ENCODE measurements around the gene GBA2. TPM values are rescaled to one million over a fixed set of nuclear protein-coding genes. Genes with fewer than 3 reads are reported as not detected.

Gene GBA2
- total and polyA plus RNA-seq, 2 experiments from 2014 or later = 135 to 157 TPM

DNA sequence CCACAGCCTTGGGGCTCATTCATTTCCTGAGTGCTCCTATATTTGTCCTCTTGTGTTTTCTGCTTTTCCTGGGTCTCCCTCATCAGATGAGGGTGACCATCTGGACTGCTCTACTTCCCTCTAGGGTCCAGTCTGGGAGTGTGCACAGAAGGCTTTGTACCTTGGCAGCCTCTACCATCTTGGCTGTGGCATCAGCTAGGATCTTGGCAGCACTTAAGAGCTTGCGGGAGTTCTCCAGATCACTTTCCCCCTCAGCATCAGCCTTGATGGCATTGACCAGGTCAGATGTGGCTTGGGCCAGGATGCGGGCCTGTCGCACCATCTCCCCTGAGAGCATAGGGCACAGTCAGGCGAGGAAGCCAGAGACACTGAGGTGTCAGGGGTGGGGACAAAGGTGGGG, 32.8 kb downstream of the GBA2 start:
- H3K4me1 ChIP-seq (ENCODE audit: low read depth) = no peaks in the 10 kb centered on the region
- TF ChIP-seq, protein P1, sequence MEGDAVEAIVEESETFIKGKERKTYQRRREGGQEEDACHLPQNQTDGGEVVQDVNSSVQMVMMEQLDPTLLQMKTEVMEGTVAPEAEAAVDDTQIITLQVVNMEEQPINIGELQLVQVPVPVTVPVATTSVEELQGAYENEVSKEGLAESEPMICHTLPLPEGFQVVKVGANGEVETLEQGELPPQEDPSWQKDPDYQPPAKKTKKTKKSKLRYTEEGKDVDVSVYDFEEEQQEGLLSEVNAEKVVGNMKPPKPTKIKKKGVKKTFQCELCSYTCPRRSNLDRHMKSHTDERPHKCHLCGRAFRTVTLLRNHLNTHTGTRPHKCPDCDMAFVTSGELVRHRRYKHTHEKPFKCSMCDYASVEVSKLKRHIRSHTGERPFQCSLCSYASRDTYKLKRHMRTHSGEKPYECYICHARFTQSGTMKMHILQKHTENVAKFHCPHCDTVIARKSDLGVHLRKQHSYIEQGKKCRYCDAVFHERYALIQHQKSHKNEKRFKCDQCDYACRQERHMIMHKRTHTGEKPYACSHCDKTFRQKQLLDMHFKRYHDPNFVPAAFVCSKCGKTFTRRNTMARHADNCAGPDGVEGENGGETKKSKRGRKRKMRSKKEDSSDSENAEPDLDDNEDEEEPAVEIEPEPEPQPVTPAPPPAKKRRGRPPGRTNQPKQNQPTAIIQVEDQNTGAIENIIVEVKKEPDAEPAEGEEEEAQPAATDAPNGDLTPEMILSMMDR (IDR thresholded peaks at IDR 0.05; ENCODE audit: low read depth, low read length) = no peak

DNA sequence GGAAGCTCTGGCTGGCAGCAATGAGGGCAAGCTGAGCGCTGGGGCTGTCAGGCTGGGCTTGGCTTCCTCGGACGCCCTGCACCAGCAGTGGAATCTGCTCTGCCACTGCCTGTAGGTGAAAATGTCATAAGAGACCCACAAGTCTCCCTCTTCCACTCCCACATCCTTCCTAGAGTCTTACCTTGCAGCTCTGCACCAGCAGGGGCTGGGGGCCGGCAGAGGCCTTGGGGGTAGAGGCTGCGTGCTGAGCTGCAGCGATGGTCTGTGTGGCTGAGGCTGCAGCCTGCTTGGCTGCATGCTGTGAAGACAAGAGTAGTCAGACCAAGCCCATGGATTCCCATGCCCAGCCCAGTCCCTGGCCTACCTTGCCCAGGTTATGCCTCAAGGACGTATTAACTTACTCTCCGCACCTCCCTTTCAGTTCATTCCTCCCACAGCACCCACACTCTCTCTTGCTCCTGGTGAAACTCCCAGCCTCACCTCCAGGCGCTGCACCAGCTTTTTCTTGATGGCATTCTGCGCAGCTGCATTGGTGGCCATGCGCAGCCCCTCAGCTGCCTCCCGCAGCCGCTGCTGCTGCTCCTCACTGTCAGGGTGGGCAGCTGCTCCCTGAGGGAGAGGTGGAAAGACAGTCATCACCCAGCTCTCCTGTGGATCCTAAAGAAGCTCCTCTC, 34.3 kb downstream of the GBA2 start:
- H3K4me1 ChIP-seq (ENCODE audit: low read depth) = no peaks in the 10 kb centered on the region
- TF ChIP-seq, protein P1 (IDR thresholded peaks at IDR 0.05; ENCODE audit: low read depth, low read length) = no peak
- no peak overlapping the region for H3K27ac ChIP-seq
- H3K27me3 ChIP-seq = no peaks in the 10 kb centered on the region
- H3K9me3 ChIP-seq (ENCODE audit: low read depth) = no peaks in the 10 kb centered on the region
- H3K4me3 ChIP-seq = no peak overlapping the region
- peaks cover 77% of the 10 kb centered on the region for H3K36me3 ChIP-seq
- DNase-seq (ENCODE audit: low read depth in 1 of 2, low spot score in 1 of 2) = no peak

More for the DNA sequence above, 32.8 kb downstream of the GBA2 start:
- Histone ChIP-seq H3K36me3 (peaks cover 82% of the 10 kb centered on the region), H3K27me3 (no peaks in the 10 kb centered on the region), H3K4me3 (no peak overlapping the region), H3K9me3 (ENCODE audit: low read depth) (no peaks in the 10 kb centered on the region), H3K27ac (no peak overlapping the region)
- DNase-seq (ENCODE audit: low read depth in 1 of 2, low spot score in 1 of 2) = no peak

- H3K4me1 ChIP-seq (ENCODE audit: low read depth) = no peaks in the 10 kb centered on the region
- H3K9me3 ChIP-seq (ENCODE audit: low read depth) = no peaks in the 10 kb centered on the region
- DNase-seq (ENCODE audit: low read depth in 1 of 2, low spot score in 1 of 2) = no peak
- peaks cover 75% of the 10 kb centered on the region for H3K36me3 ChIP-seq
- H3K27ac ChIP-seq = no peak overlapping the region
- H3K27me3 ChIP-seq = no peaks in the 10 kb centered on the region
- TF ChIP-seq, protein P1 (IDR thresholded peaks at IDR 0.05; ENCODE audit: low read depth, low read length) = no peak
- no peak overlapping the region for H3K4me3 ChIP-seq
Measured at GRCh38 chr9:35714123-35714522, 34.9 kb downstream of the GBA2 start.

- H3K36me3 ChIP-seq = peaks cover 75% of the 10 kb centered on the region
- DNase-seq (ENCODE audit: low read depth in 1 of 2, low spot score in 1 of 2) = no peak
- H3K9me3 ChIP-seq (ENCODE audit: low read depth) = no peaks in the 10 kb centered on the region
- H3K4me3 ChIP-seq = no peak overlapping the region
- H3K27ac ChIP-seq = no peak overlapping the region
- no peaks in the 10 kb centered on the region for H3K4me1 ChIP-seq (ENCODE audit: low read depth)
- TF ChIP-seq, protein P1 (IDR thresholded peaks at IDR 0.05; ENCODE audit: low read depth, low read length) = no peak
- H3K27me3 ChIP-seq = no peaks in the 10 kb centered on the region
Measured at GRCh38 chr9:35713578-35713977, 35.5 kb downstream of the GBA2 start.

- TF ChIP-seq, protein P1 (IDR thresholded peaks at IDR 0.05; ENCODE audit: low read depth, low read length) = no peak
- no peak for DNase-seq (ENCODE audit: low read depth in 1 of 2, low spot score in 1 of 2)
- H3K9me3 ChIP-seq (ENCODE audit: low read depth) = no peaks in the 10 kb centered on the region
- no peak overlapping the region for H3K4me3 ChIP-seq
- peaks cover 75% of the 10 kb centered on the region for H3K36me3 ChIP-seq
- H3K27ac ChIP-seq = no peak overlapping the region
- no peaks in the 10 kb centered on the region for H3K27me3 ChIP-seq
- H3K4me1 ChIP-seq (ENCODE audit: low read depth) = no peaks in the 10 kb centered on the region
Measured at GRCh38 chr9:35712762-35713400, 36.1 kb downstream of the GBA2 start.
